Choroid plexus epithelial cell (primary cell): ENCODE results near the gene MYO1D.

Experiments
- DNase-seq: peaks from one replicate; pipeline ENCODE4 v3.0.0-alpha.2; 2010; ENCODE audit warnings: low read depth
- H3K4me3 ChIP-seq: 2 replicates; pipeline ENCODE4 v1.5.1; 2011; ENCODE audit warnings: low read depth, mild to moderate bottlenecking, control low read depth, low read length, moderate library complexity
- TF ChIP-seq, protein P1 (sequence below): conservative IDR thresholded peaks from 2 replicates; pipeline ENCODE4 v1.5.1; 2011; ENCODE audit warnings: low read depth, mild to moderate bottlenecking, control low read depth, inconsistent platforms, low read length, moderate library complexity

Gene MYO1D

DNA sequence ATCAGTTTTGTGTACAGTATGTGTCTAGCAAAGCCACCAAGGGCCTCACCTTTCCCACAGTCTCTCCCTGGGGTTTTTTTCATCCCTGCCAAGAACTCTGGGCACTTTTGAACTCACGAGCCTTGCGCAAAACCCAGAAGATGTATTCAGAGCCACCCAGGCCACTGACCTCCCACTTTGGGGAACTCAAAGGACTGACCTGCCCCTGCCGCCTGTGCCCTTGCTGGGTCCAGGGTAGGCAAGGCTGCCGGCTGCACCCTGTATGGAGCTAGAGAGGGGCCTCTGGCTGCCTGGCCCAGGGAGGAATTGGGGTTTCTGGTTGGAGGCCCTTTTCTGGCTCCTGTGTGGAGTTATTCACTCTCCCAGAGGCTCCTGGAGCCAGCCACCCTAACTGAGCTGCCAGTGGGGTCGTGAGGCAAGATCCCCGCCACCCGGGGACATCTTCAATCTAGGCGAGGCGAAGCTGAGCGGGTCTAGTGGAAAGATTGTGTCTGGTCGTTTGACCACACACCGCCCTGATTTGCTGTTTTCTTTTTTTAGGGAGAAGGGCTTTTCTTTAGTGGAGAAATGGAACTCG, 388.2 kb downstream of the MYO1D start:
- H3K4me3 ChIP-seq: no peak overlapping the region
- no peak for DNase-seq
- TF ChIP-seq, protein P1, sequence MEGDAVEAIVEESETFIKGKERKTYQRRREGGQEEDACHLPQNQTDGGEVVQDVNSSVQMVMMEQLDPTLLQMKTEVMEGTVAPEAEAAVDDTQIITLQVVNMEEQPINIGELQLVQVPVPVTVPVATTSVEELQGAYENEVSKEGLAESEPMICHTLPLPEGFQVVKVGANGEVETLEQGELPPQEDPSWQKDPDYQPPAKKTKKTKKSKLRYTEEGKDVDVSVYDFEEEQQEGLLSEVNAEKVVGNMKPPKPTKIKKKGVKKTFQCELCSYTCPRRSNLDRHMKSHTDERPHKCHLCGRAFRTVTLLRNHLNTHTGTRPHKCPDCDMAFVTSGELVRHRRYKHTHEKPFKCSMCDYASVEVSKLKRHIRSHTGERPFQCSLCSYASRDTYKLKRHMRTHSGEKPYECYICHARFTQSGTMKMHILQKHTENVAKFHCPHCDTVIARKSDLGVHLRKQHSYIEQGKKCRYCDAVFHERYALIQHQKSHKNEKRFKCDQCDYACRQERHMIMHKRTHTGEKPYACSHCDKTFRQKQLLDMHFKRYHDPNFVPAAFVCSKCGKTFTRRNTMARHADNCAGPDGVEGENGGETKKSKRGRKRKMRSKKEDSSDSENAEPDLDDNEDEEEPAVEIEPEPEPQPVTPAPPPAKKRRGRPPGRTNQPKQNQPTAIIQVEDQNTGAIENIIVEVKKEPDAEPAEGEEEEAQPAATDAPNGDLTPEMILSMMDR: no peak

DNA sequence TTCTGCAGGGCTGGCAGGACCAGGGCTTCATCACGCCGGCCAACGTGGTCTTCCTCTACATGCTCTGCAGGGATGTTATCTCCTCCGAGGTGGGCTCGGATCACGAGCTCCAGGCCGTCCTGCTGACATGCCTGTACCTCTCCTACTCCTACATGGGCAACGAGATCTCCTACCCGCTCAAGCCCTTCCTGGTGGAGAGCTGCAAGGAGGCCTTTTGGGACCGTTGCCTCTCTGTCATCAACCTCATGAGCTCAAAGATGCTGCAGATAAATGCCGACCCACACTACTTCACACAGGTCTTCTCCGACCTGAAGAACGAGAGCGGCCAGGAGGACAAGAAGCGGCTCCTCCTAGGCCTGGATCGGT, 388.8 kb downstream of the MYO1D start:
- no peak for DNase-seq
- no peak overlapping the region for H3K4me3 ChIP-seq
- TF ChIP-seq, protein P1: no peak

DNA sequence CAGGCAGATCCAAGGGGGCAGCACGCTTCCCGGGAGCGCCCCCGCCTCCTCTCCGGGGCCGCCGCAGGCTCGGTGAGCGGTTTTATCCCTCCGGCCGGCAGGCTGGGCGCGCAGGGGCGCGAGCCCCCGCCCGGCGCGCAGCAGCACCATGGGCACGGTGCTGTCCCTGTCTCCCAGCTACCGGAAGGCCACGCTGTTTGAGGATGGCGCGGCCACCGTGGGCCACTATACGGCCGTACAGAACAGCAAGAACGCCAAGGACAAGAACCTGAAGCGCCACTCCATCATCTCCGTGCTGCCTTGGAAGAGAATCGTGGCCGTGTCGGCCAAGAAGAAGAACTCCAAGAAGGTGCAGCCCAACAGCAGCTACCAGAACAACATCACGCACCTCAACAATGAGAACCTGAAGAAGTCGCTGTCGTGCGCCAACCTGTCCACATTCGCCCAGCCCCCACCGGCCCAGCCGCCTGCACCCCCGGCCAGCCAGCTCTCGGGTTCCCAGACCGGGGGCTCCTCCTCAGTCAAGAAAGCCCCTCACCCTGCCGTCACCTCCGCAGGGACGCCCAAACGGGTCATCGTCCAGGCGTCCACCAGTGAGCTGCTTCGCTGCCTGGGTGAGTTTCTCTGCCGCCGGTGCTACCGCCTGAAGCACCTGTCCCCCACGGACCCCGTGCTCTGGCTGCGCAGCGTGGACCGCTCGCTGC, 389.3 kb downstream of the MYO1D start:
- no peak for DNase-seq
- peak overlapping the region; percentile 66 for H3K4me3 ChIP-seq
- TF ChIP-seq, protein P1: peak; percentile 9

DNA sequence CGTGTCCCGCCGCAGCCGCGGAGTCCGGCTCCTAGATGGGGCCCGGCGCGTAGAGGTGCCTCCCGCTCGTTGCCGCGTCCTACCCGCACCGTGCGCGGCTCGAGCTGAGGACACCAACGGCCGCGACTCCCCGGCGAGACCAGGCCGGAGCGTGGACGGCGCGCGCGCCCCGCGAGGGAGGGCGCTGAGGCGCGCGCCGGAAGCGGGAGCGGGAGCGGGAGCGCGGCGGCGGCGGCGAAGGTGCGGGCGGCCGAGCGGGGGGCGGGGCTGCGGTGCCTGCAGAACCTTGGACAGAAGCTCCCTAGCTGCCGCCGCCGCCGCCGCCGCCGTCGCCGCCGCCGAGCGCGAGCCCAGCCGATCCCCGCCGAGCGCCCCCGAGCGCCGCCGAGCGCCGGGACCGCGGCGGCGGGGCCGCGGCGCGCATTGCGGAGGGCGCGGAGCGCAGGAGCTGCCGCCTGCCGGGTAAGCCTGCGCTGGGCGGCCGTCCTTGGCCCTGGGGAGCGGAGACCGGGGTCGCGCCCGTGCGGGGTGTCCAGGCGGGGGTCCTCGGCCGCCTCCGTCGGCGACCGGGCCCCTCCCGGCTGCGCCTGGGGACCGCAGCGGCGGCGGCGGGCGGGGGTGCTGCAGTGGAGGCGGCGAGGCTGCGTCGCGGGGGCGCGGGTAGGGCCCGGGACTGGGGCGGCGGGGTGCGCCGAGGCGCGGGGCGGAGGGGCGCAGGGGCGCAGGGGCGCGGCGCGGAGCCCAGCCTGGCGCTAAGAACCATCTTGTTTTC, 390.0 kb downstream of the MYO1D start, which contains the start of gene CDK5R1:
Gene CDK5R1, plus strand, starts transcription at position 293 of the 772 bp plus-strand sequence. CDS start 628 bp downstream, outside the sequence.
- peak within 1 kb of the TSS; percentile 66 for H3K4me3 ChIP-seq
- TF ChIP-seq, protein P1: no peak
- peak; percentile 60 for DNase-seq

DNA sequence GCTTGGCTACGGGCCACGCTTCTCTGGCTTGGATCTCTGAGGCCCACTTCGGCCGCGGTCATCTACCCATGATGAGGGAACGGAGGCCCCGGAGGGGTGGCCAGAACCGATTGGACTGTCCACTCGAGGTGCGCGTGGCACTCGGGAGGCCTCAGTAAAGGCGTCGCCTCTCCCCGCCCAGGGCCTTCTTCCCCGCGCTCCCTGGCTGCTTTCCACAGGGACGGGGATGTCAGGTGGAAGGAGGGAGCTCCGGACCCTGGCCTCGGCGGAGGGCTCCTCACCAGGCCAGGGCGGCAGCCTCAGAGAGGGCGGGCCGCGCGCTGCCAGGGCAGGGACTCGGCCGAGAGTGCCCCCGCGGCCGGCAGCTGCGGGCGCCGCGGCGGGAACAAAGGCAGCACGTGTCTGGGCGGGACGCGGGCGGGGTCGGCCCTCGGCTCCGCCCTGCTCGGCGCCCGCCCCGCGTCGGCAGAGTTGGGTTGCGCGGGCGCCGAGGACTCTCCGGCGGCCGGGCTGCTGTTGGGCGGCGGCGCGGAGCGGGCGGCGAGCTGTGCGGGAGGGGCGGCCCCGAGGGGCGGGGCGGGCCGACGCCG, 390.7 kb downstream of the MYO1D start:
- peak overlapping the region; percentile 66 for H3K4me3 ChIP-seq
- TF ChIP-seq, protein P1: no peak
- DNase-seq: peak; percentile 73

DNA sequence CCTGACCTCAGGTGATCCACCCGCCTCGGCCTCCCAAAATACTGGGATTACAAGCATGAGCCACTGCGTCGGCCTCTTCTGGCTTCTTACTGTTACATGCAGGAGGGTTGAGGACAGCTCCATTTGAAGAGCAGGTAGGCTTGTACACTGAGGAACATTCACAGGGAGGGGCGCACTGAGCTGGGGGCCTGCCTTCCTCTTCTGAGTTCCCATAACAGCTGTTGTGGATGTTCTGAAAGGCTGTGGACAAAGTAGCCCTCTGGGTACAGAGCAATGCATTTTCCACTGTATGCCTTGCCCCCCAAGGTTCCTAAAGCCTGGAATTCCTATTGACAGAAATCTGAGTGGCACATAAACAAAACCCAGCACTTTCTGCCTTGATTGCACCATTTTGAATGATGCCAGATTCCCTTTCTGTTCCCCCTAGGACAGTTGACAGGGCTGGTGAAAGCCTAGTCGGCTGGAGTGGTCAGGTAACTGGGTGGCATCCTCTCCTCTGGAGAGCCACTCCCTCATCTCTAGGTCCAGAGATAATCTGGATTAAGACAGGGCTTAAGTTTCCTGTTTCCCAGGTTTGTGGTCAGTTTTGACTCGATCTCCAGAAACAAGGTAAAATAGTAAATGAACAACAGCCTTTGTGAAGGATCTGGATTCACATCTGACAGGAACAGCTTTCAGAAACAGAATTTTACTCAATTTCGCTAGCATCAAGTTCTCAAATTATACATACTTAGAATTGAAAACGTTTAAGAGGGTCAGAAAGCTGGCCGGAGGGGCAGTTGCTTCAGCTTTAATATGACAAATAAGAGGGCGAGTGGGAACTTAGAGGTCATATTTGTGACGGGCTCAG, 391.4 kb downstream of the MYO1D start:
- no peak for DNase-seq
- TF ChIP-seq, protein P1: no peak
- peak overlapping the region; percentile 66 for H3K4me3 ChIP-seq
